Mucosa of rectum (tissue), 2 donors: ENCODE results near the gene NEK2.
A peak's percentile ranks its signal among the peaks of the same experiment; 100 is the strongest.
"Not testable (repeated sequence)": the region's sequence is repeated elsewhere in the genome, so short reads cannot be mapped to it uniquely, and the experiment has no call there.

ENCODE experiments used
- H3K27ac ChIP-seq, 2 donors: one replicate each; pipeline ENCODE4 v1.7.0; 2013; ENCODE audit warnings: inconsistent platforms in 2 of 2, low read depth in 2 of 2, low read length in 2 of 2
- H3K27me3 ChIP-seq, 2 donors: one replicate each; pipeline ENCODE4 v1.7.0; 2013; ENCODE audit warnings: low read length in 2 of 2; ENCODE audit not compliant: control insufficient read depth in 2 of 2, insufficient read depth in 2 of 2
- H3K36me3 ChIP-seq, 2 donors: one replicate each; pipeline ENCODE4 v1.7.0; 2013; ENCODE audit warnings: low read length in 2 of 2; ENCODE audit not compliant: control insufficient read depth in 2 of 2, insufficient read depth in 2 of 2
- H3K4me1 ChIP-seq, 2 donors: one replicate each; pipeline ENCODE4 v1.7.0; 2013; ENCODE audit warnings: low read length in 2 of 2, mild to moderate bottlenecking in 1 of 2; ENCODE audit not compliant: control insufficient read depth in 2 of 2, insufficient read depth in 2 of 2
- H3K4me3 ChIP-seq, 2 donors: one replicate each; pipeline ENCODE4 v1.7.0; 2013; ENCODE audit warnings: low read length in 2 of 2
- H3K9ac ChIP-seq, 2 donors: one replicate each; pipeline ENCODE4 v1.7.0; 2013; ENCODE audit warnings: low read length in 2 of 2, low read depth in 1 of 2, mild to moderate bottlenecking in 1 of 2
- H3K9me3 ChIP-seq, 2 donors: one replicate each; pipeline ENCODE4 v1.7.0; 2013; ENCODE audit warnings: low read length in 2 of 2; ENCODE audit not compliant: control insufficient read depth in 2 of 2
- donor health status: healthy.
- donor health status: Normal muscosa, but diverticular disease.

Gene NEK2

DNA sequence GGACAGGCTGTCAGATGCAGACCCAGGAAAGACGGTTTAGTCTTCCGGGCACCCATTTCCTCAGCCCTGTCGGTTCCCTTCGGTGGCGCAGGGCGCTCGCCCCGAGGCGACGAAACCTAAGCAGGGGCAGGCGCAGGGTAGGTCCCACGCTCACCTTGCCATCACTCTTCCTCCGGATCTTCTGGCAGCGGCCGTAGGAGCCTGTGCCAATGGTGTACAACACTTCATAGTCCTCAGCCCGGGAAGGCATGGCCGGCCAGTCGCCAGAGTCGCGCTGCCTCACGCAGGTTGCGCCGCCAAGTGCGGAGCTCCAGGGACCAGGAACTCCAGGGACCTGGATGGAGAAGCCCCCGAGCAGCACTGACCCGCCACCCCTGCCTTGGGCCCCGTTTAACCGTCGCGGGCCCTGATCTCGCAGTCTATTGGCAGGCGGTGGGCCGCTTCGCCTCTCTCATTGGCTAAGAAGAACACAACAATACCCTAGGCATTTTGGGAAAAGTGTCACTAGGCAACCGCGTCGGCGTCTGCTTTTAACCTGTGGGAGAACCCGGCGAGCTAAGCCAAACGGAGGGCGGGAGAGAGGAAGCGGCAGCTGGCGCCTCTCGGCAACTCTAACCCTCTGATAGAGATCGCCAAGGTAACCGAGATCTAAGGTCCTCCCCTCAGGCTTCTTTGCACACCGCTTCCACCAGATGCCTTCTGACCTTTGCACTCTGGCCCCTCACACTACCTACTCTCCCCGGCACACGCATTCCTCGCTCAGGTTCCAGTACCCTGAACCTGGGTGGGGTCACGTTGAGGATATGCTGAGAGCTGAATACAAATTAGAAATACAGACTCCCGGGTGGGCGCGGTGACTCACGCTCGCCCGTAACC lies at the start of gene NEK2:
TSS of gene NEK2 (minus strand) at position 392 of the 876 bp plus-strand sequence. CDS start at position 250, 142 bp downstream.
- H3K27ac ChIP-seq: peak within 1 kb of the TSS in 1 of 2 donors; percentile 16

GRCh38 chr1:211724687-211725196 lies 49.3 kb upstream of the NEK2 start:
- Histone ChIP-seq H3K27ac (no peak overlapping the region), H3K9ac (no peak overlapping the region), H3K36me3 (no peaks in the 10 kb centered on the region), H3K27me3 (no peaks in the 10 kb centered on the region), H3K4me1 (no peaks in the 10 kb centered on the region), H3K9me3 (no peaks in the 10 kb centered on the region), H3K4me3 (no peak overlapping the region)

More for the DNA sequence above, at the start of gene NEK2:
- Histone ChIP-seq H3K27me3 (no peaks in the 10 kb centered on the region), H3K9ac (peak within 1 kb of the TSS; percentile 49 to 60), H3K4me1 (peaks cover 5 to 6% of the 10 kb centered on the region in 2 donors), H3K36me3 (no peaks in the 10 kb centered on the region), H3K4me3 (peak within 1 kb of the TSS; percentile 70 to 85), H3K9me3 (no peaks in the 10 kb centered on the region)

DNA sequence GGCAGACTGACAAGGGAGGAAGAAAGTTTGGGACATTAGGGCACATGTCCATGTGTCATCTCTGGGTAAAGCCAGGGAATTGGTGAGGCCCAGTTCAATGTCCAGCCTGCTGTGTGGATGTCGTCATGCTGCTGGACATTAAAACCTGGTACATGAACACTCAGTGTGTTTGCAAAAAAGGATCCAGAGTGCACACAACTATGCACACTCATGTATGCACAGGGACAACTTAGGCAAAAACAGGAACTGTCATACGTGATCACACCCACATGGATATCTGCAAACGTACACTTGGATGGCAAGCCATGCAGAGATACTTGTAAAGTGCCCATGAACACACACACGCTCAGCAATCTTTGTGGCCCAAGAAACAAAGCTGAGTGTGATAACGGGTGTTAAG lies 47.9 kb upstream of the NEK2 start:
- no peak overlapping the region for H3K4me3 ChIP-seq

DNA sequence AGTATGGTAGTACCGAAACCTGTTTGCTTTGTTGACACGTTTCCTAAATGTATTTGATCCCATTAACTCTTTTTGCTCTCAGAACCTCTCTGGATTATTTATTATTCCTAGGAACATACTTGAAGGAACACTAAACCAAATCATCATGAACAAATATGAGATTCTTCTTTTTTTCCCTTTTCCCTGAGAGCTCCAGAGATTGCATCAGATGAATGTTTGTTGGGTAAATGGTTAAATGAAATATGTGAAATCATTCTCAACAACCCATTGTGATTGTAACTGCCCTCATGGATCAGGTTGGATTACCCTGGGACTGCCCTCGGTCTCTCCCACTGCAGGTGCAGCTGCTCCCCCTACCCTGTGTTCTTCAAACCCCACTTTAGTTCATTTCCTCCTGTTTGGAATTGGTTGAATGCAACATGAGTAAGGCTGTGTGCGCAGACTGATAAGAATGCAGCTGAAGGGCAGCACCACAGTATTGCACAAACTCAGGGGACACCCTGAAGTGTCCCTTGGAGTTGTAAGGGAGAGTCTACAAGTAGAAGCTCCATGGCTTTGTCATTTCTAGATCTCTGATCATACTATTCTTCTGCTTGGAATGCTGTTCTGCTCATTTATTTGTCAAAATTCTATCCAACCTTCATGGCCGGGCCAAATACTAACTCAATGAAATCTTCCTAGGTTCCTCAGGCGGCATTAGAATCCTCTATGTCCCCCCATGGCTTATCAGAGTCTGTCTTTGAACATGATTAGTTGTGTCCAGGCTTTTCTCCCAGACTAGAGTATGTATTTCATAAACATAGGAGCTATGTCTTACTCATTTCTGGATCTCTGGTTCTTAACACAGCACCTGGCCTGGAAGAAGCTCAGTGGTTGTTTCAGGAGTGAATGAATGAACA lies 47.1 kb upstream of the NEK2 start:
- no peak overlapping the region for H3K27ac ChIP-seq
- H3K27me3 ChIP-seq: no peaks in the 10 kb centered on the region
- no peaks in the 10 kb centered on the region for H3K36me3 ChIP-seq
- H3K4me1 ChIP-seq: no peaks in the 10 kb centered on the region
- no peaks in the 10 kb centered on the region for H3K9me3 ChIP-seq
- H3K4me3 ChIP-seq: no peak overlapping the region
- H3K9ac ChIP-seq: no peak overlapping the region

More for the DNA sequence above, 47.9 kb upstream of the NEK2 start:
- Histone ChIP-seq H3K27ac (no peak overlapping the region), H3K4me1 (no peaks in the 10 kb centered on the region), H3K27me3 (no peaks in the 10 kb centered on the region), H3K9me3 (no peaks in the 10 kb centered on the region), H3K9ac (no peak overlapping the region), H3K36me3 (no peaks in the 10 kb centered on the region)

DNA sequence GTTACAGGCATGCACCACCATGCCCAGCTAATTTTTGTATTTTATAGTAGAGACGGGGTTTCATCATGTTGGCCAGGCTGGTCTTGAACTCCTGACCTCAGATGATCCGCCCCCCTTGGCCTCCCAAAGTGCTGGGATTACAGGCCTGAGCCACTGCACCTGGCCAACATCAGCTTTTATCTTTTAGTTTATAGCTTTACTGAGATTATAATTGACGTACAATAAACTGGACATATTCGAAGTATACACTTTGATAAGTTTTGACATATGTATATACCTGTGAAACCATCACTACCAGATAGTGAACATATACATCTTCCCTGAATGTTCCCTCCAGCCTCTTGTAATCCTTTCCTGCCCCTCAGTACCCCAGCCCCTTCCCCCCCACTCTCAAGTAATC lies 41.1 kb upstream of the NEK2 start:
- not testable (repeated sequence) for H3K4me3 ChIP-seq, H3K27ac ChIP-seq, H3K4me1 ChIP-seq, H3K9ac ChIP-seq, H3K27me3 ChIP-seq, H3K36me3 ChIP-seq, H3K9me3 ChIP-seq

- H3K4me1 ChIP-seq: no peaks in the 10 kb centered on the region
- H3K4me3 ChIP-seq: no peak overlapping the region
- no peaks in the 10 kb centered on the region for H3K9me3 ChIP-seq
- H3K27ac ChIP-seq: no peak overlapping the region
- no peak overlapping the region for H3K9ac ChIP-seq
- H3K27me3 ChIP-seq: no peaks in the 10 kb centered on the region
- no peaks in the 10 kb centered on the region for H3K36me3 ChIP-seq
Observed at GRCh38 chr1:211715971-211716370, 40.5 kb upstream of the NEK2 start.

GRCh38 chr1:211714154-211714553 lies 38.7 kb upstream of the NEK2 start:
- Histone ChIP-seq H3K4me1 (no peaks in the 10 kb centered on the region), H3K9ac (no peak overlapping the region), H3K4me3 (no peak overlapping the region), H3K36me3 (no peaks in the 10 kb centered on the region), H3K27me3 (no peaks in the 10 kb centered on the region), H3K27ac (no peak overlapping the region), H3K9me3 (no peaks in the 10 kb centered on the region)

- no peak overlapping the region for H3K9ac ChIP-seq
- no peaks in the 10 kb centered on the region for H3K9me3 ChIP-seq
- H3K4me3 ChIP-seq: no peak overlapping the region
- H3K27ac ChIP-seq: no peak overlapping the region
- no peaks in the 10 kb centered on the region for H3K4me1 ChIP-seq
- no peaks in the 10 kb centered on the region for H3K27me3 ChIP-seq
- H3K36me3 ChIP-seq: no peaks in the 10 kb centered on the region
Observed at GRCh38 chr1:211713231-211713630, 37.8 kb upstream of the NEK2 start.

- Histone ChIP-seq H3K27ac (no peak overlapping the region), H3K9me3 (no peaks in the 10 kb centered on the region), H3K4me1 (no peaks in the 10 kb centered on the region), H3K27me3 (no peaks in the 10 kb centered on the region), H3K36me3 (no peaks in the 10 kb centered on the region), H3K9ac (no peak overlapping the region), H3K4me3 (no peak overlapping the region)
Observed at GRCh38 chr1:211711315-211711705, 35.9 kb upstream of the NEK2 start.
